Keratinocyte (primary cell): Measurements from ENCODE around the gene HOXD10. TPM values are rescaled to one million over a fixed set of nuclear protein-coding genes. Genes with fewer than 3 reads are reported as not detected.

Experiments
- DNase-seq: peaks from one replicate; pipeline ENCODE4 v3.0.0-alpha.2; 2011; ENCODE audit warnings: low read depth, missing footprints, low spot score
- FAIRE-seq: peaks from 2 replicates; lab custom pipeline; 2011; peaks lifted over from hg19 to GRCh38; lab: Jason Lieb, UNC
- H2AFZ ChIP-seq: 2 replicates; pipeline ENCODE4 v1.6.0; 2012; ENCODE audit warnings: low read length, control low read depth, inconsistent platforms; ENCODE audit not compliant: control insufficient read depth
- H3K27ac ChIP-seq: 2 replicates; pipeline ENCODE4 v1.5.1; 2011; ENCODE audit warnings: low read length; ENCODE audit not compliant: control insufficient read depth, insufficient read depth
- H3K27me3 ChIP-seq: 3 replicates; pipeline ENCODE4 v1.6.0; 2011; ENCODE audit warnings: low read length; ENCODE audit not compliant: control insufficient read depth, insufficient read depth; ENCODE audit errors: extremely low read depth
- H3K36me3 ChIP-seq, 2 experiments: 2 replicates in 1 of 2; 3 replicates in 1 of 2; pipeline ENCODE4 v1.5.1; 2011; ENCODE audit warnings: low read length in 2 of 2, mild to moderate bottlenecking in 1 of 2; ENCODE audit not compliant: control insufficient read depth in 2 of 2, insufficient read depth in 2 of 2; ENCODE audit errors: extremely low read depth in 1 of 2
- H3K4me1 ChIP-seq: 3 replicates; pipeline ENCODE4 v1.5.1; 2011; ENCODE audit warnings: low read length; ENCODE audit not compliant: control insufficient read depth, insufficient read depth; ENCODE audit errors: extremely low read depth
- H3K4me2 ChIP-seq: 3 replicates; pipeline ENCODE4 v1.6.0; 2011; ENCODE audit warnings: low read depth, low read length; ENCODE audit not compliant: control insufficient read depth, insufficient read depth; ENCODE audit errors: extremely low read depth
- H3K4me3 ChIP-seq, 3 experiments: fragments of 200-600 bp in 1 of 3; sonication (generic) in 1 of 3; 2 replicates in 2 of 3; 3 replicates in 1 of 3; pipeline ENCODE4 v1.5.1; 2011 to 2016; ENCODE audit warnings: low read length in 3 of 3, mild to moderate bottlenecking in 3 of 3, control low read depth in 2 of 3, inconsistent platforms in 1 of 3, low read depth in 1 of 3, mixed read lengths in 1 of 3, mixed run types in 1 of 3, moderate library complexity in 1 of 3; ENCODE audit not compliant: control insufficient read depth in 2 of 3, insufficient read depth in 2 of 3; ENCODE audit errors: extremely low read depth in 1 of 3
- H3K79me2 ChIP-seq: 2 replicates; pipeline ENCODE4 v1.6.0; 2012; ENCODE audit warnings: low read length; ENCODE audit not compliant: control insufficient read depth, insufficient read depth
- H3K9ac ChIP-seq: 3 replicates; pipeline ENCODE4 v1.6.0; 2011; ENCODE audit warnings: low read length; ENCODE audit not compliant: control insufficient read depth, insufficient read depth; ENCODE audit errors: extremely low read depth
- H3K9me1 ChIP-seq: 3 replicates; pipeline ENCODE4 v1.6.0; 2011; ENCODE audit warnings: low read length; ENCODE audit not compliant: control insufficient read depth, insufficient read depth; ENCODE audit errors: extremely low read depth
- H3K9me3 ChIP-seq: 2 replicates; pipeline ENCODE4 v1.5.1; 2012; ENCODE audit warnings: low read depth, low read length; ENCODE audit not compliant: control insufficient read depth
- H4K20me1 ChIP-seq: 3 replicates; pipeline ENCODE4 v1.6.0; 2011; ENCODE audit warnings: low read length; ENCODE audit not compliant: control insufficient read depth, insufficient read depth; ENCODE audit errors: extremely low read depth
- EZH2 ChIP-seq: IDR thresholded peaks from one replicate; pipeline ENCODE4 v1.6.1; 2012; ENCODE audit warnings: inconsistent platforms, mild to moderate bottlenecking, low read length, moderate library complexity
- dilution Hi-C: fragments of 300-500 bp; cut with MboI; formaldehyde crosslinking; loops from one replicate; pipeline ENCODE4 v1.7.0; 2020; ENCODE audit warnings: low sequenced_read_pairs; ENCODE audit not compliant: extremely low pct_ligation_motif_present
- polyA plus RNA-seq, 5 experiments: library from polyadenylated mRNA; depleted of rRNA in 3 of 5; stranded (reverse) in 3 of 5; stranded (forward) in 1 of 5; unstranded in 1 of 5; fragments of >200 nt; gene quantifications; 1 replicate in 1 of 5; 2 replicates in 3 of 5; 3 replicates in 1 of 5; pipeline versions ENCODE4 v1.2.1 to v1.2.3, GENCODE V29; 2011 to 2012; ENCODE audit warnings: missing spikeins in 2 of 5, low read depth in 1 of 5, low replicate concordance in 1 of 5
- TF ChIP-seq, protein P1 (sequence below), 3 experiments: IDR thresholded peaks in 1 of 3; conservative IDR thresholded peaks in 1 of 3; optimal IDR thresholded peaks in 1 of 3; 2 replicates in 2 of 3; 3 replicates in 1 of 3; pipeline versions ENCODE3 to v1.5.1; 2011; ENCODE audit warnings: low read length in 3 of 3, mild to moderate bottlenecking in 3 of 3, moderate library complexity in 2 of 3, control low read depth in 1 of 3, inconsistent platforms in 1 of 3; ENCODE audit not compliant: insufficient read depth in 2 of 3; ENCODE audit errors: extremely low read depth in 1 of 3

Gene HOXD10
- polyA plus RNA-seq, 1 donor (not counting 4 experiments of a cell fraction or from before 2014, with no cell fraction given) = not detected

DNA sequence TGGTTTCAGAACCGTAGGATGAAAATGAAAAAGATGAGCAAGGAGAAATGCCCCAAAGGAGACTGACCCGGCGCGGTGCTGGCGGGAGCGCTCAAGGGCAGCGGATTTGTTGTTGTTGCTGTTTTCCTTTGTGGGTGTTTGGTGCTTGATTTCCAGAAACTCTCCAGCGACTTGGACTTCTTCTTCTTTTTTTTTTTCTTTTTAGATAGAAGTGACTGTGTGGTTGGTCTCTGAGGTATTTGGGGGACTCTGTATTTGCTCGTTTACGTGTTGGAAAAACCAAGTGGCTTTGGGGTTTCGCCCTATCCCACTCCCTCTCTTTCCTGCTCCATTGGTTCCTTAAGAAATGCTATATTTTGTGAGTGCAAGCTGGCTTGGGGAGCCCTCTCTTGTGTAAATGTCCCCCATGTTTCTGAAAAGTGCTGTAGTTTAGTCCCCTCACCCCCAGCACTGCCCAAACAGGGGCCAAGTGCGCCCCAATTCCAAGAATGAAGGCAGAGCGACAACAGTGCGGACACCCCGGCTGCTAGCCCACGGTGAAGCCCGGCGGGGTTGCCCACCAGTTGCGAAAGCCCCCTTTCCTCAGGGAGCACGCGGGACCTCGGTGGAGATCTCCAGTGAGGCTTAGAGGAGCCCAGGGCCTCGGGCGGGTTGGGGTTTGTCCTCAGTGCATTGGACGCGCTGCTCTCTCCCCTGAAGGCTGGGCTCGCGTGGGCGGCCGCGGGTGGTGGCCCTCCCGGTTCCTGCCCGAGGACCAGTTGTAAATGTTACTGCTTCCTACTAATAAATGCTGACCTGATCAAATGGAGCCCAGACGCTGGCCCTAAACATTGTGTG is 7.8 kb downstream of the HOXD10 start:
- Histone ChIP-seq H3K9me3 (no peaks in the 10 kb centered on the region), H4K20me1 (no peaks in the 10 kb centered on the region), H3K27me3 (peaks cover 94% of the 10 kb centered on the region), H3K4me1 (no peaks in the 10 kb centered on the region), H3K27ac (no peak overlapping the region), H3K79me2 (no peaks in the 10 kb centered on the region), H3K36me3 (no peaks in the 10 kb centered on the region), H3K9ac (no peak overlapping the region), H2AFZ (no peak overlapping the region), H3K4me2 (no peak overlapping the region), H3K9me1 (no peaks in the 10 kb centered on the region), H3K4me3 (no peak overlapping the region)
- TF ChIP-seq, protein P1, sequence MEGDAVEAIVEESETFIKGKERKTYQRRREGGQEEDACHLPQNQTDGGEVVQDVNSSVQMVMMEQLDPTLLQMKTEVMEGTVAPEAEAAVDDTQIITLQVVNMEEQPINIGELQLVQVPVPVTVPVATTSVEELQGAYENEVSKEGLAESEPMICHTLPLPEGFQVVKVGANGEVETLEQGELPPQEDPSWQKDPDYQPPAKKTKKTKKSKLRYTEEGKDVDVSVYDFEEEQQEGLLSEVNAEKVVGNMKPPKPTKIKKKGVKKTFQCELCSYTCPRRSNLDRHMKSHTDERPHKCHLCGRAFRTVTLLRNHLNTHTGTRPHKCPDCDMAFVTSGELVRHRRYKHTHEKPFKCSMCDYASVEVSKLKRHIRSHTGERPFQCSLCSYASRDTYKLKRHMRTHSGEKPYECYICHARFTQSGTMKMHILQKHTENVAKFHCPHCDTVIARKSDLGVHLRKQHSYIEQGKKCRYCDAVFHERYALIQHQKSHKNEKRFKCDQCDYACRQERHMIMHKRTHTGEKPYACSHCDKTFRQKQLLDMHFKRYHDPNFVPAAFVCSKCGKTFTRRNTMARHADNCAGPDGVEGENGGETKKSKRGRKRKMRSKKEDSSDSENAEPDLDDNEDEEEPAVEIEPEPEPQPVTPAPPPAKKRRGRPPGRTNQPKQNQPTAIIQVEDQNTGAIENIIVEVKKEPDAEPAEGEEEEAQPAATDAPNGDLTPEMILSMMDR (optimal IDR thresholded peaks at IDR 0.05 in 1 of 3, IDR thresholded peaks at IDR 0.05 in 1 of 3, conservative IDR thresholded peaks at IDR 0.05 in 1 of 3; ENCODE audit: extremely low read depth in 1 of 3, insufficient read depth in 2 of 3, low read length in 3 of 3) = no peak
- TF ChIP-seq EZH2 = peak; percentile 15
- DNase-seq (no peak), FAIRE-seq (no peak)
- dilution Hi-C loops = no loop called here

DNA sequence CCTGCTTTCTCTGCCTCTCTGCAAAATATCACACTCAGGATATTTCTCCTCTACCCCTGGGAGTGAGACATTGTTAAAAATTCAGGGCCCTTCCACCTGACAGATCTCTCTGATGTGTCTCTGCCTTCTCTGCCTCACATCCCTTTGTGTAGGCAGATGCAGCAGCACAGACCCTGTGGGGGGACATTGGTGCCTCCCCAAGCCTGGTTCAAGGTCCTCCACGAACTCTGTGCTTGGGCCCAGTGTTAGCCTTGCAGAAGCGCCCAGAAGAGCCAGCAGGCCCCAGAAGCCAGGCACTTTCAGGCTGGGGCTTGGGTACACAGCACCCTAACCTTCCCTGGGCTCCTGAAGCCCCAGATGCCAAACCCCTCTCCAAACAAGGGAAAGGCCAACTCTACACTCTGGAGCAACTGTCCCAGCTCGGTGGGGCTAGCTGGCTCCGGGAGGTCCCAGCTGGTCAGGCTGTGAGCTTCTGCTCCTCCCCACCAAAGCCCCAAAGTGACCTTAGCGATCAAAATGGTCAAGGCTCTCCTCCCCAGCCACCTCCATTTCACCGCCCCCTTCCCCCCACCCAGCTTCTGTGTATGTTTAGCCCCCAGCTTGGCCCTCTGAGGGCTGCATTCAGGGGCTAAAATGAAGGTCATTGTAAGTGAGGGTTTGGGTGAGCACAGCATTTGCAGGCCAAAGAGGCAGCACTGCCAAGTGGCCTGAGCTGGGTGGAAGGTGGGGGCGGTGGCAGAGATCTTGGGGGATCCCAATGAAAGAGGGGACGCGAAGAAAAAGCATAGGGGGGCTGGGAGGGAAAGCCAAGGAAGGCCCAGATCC is 8.6 kb downstream of the HOXD10 start:
- no peak for FAIRE-seq
- H2AFZ ChIP-seq = no peak overlapping the region
- no peak for TF ChIP-seq EZH2
- TF ChIP-seq, protein P1 (optimal IDR thresholded peaks at IDR 0.05 in 1 of 3, IDR thresholded peaks at IDR 0.05 in 1 of 3, conservative IDR thresholded peaks at IDR 0.05 in 1 of 3; ENCODE audit: extremely low read depth in 1 of 3, insufficient read depth in 2 of 3, low read length in 3 of 3) = no peak
- H3K36me3 ChIP-seq = no peaks in the 10 kb centered on the region
- H3K4me3 ChIP-seq = no peak overlapping the region
- H3K9me1 ChIP-seq = no peaks in the 10 kb centered on the region
- H3K9ac ChIP-seq = no peak overlapping the region
- no peaks in the 10 kb centered on the region for H3K4me1 ChIP-seq
- H3K79me2 ChIP-seq = no peaks in the 10 kb centered on the region
- no peak for DNase-seq
- H4K20me1 ChIP-seq = no peaks in the 10 kb centered on the region
- peaks cover 96% of the 10 kb centered on the region for H3K27me3 ChIP-seq
- dilution Hi-C loops = no loop called here
- H3K27ac ChIP-seq = no peak overlapping the region
- H3K4me2 ChIP-seq = no peak overlapping the region
- H3K9me3 ChIP-seq = no peaks in the 10 kb centered on the region
